GM10248 (cell line): ENCODE measurements around the gene TRIM77.
"Not testable (repeated sequence)": the region's sequence is repeated elsewhere in the genome, so short reads cannot be mapped to it uniquely, and the experiment has no call there.

Source experiments
- CTCF ChIA-PET: fragments of 300-600 bp; sonication (Branson Sonifier 250); formaldehyde crosslinking; extraction: SDS; loops from one replicate; lab custom pipeline; 2021; ENCODE audit warnings: antibody characterized with exemption; lab: Yijun Ruan, JAX
- POLR2A ChIA-PET: fragments of 350-650 bp; sonication (Branson Sonifier 250); formaldehyde crosslinking; extraction: SDS; loops from one replicate; lab custom pipeline; 2020; ENCODE audit warnings: antibody characterized with exemption; lab: Yijun Ruan, JAX
- DNase-seq: peaks from one replicate; pipeline ENCODE4 v3.0.0; 2012; ENCODE audit errors: extremely low spot score
- TF ChIP-seq, protein P1 (sequence below): IDR thresholded peaks from 2 replicates; pipeline ENCODE4 v1.5.1; 2012; ENCODE audit warnings: mild to moderate bottlenecking, low read depth; ENCODE audit errors: extremely low read depth, missing control alignments, control extremely low read depth

Gene TRIM77

DNA sequence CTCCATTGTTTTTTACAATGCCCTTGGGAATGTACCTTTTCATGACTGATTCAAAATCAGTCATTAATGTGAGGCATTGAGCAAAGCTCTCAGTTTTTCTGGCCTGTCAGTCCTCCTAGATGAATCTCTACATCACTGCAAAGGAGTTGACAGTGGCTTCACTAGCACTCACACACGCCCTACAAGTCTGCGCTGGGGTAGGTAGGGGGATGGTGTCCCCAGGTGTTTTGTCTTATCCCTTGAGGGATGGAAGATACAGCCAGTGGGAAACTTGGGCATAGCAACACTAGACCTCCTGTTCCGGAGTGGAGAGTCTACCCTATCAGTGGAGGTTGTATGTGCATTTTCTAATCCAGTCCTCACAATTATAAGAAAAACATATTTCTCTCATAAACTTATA lies 27.0 kb downstream of the TRIM77 start:
- TF ChIP-seq, protein P1, sequence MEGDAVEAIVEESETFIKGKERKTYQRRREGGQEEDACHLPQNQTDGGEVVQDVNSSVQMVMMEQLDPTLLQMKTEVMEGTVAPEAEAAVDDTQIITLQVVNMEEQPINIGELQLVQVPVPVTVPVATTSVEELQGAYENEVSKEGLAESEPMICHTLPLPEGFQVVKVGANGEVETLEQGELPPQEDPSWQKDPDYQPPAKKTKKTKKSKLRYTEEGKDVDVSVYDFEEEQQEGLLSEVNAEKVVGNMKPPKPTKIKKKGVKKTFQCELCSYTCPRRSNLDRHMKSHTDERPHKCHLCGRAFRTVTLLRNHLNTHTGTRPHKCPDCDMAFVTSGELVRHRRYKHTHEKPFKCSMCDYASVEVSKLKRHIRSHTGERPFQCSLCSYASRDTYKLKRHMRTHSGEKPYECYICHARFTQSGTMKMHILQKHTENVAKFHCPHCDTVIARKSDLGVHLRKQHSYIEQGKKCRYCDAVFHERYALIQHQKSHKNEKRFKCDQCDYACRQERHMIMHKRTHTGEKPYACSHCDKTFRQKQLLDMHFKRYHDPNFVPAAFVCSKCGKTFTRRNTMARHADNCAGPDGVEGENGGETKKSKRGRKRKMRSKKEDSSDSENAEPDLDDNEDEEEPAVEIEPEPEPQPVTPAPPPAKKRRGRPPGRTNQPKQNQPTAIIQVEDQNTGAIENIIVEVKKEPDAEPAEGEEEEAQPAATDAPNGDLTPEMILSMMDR: no peak
- no peak for DNase-seq
- ChIA-PET CTCF (no interaction called here), POLR2A (no interaction called here)

DNA sequence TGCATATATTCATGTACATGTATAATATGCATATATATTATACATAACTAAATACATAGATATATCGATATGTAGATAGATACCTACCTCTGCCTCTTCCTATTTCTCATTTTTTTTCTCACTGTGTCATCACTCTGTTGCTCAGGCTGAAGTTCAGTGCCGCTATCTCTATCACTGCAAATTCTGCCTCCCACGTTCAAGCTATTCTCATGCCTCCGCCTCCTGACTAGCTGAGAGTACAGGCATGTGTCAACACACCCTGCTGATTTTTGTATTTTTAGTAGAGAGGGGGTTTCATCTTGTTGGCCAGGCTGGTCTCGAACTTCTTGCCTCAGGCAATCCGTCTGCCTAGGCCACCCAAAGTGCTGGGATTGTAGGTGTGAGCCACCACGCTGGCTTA lies 31.3 kb downstream of the TRIM77 start:
- POLR2A ChIA-PET, DNase-seq, CTCF ChIA-PET: not testable (repeated sequence)

DNA sequence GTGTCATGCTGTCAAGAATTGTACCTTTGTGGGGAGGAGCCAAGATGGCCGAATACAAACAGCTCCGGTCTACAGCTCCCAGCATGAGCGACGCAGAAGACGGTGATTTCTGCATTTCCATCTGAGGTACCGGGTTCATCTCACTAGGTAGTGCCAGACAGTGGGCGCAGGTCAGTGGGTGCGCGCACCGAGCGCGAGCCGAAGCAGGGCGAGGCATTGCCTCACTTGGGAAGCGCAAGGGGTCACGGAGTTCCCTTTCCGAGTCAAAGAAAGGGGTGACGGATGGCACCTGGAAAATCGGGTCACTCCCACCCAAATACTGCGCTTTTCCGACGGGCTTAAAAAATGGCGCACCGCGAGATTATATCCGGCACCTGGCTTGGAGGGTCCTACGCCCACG lies 34.1 kb downstream of the TRIM77 start:
- POLR2A ChIA-PET, CTCF ChIA-PET, DNase-seq: not testable (repeated sequence)

DNA sequence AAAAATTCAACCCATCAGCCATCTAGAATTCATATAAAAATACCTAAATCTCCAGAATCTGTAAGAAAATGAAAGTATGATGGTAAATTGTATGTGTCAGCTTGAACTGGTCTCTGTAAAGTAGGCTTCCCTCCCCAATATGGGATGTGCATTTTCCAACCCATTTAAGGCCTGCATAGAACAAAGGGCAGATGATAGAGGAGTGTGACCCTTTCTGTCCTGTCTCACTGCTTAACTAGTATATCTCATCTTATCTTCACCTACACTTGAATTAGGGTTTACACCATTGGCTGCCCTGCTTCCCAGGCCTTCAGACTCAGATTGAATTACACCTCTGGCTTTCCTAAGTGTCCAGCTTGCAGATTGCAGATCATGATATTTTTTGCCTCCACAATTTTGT lies 40.7 kb downstream of the TRIM77 start:
- CTCF ChIA-PET, POLR2A ChIA-PET, DNase-seq: not testable (repeated sequence)
